ENCODE measurements around the gene FUCA2.

DNA sequence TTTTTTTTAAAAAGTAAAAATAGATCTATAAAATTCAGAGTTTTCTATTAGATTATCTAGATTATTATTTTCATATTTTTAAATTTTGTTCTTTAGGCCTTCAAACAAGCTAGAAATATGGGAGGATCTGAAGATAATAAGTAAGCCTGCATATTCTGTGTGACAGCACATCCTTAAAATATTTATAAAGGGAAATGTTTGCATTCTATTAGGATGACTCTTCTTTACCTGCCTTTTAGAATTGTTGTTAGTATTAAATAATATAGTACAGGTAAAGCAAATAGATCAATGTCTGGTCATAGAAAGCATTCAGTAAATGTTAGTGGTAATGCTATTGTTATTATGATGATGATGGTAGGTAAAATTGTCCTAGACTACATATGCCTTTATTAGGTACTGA is 43.5 kb downstream of the FUCA2 start:
- TF ChIP-seq CTCF (IDR thresholded peaks at IDR 0.05), result no peak
- no peak for TF ChIP-seq POLR2AphosphoS5 (IDR thresholded peaks at IDR 0.05; ENCODE audit: insufficient read depth in 1 of 2, low read depth in 1 of 2)
- no peak for TF ChIP-seq POLR2A (IDR thresholded peaks at IDR 0.05)

Data from vagina (tissue), 2 donors.